C4-2B (cell line): ENCODE data around the gene FREM2.

Source experiments
- CTCF ChIP-seq: fragments of 450-650 bp; conservative IDR thresholded peaks from 2 replicates; pipeline ENCODE4 v1.5.1; 2017; ENCODE audit warnings: mild to moderate bottlenecking
- ZFX ChIP-seq: fragments of 450-650 bp; IDR thresholded peaks from 2 replicates; pipeline ENCODE4 v1.6.1; 2017

DNA sequence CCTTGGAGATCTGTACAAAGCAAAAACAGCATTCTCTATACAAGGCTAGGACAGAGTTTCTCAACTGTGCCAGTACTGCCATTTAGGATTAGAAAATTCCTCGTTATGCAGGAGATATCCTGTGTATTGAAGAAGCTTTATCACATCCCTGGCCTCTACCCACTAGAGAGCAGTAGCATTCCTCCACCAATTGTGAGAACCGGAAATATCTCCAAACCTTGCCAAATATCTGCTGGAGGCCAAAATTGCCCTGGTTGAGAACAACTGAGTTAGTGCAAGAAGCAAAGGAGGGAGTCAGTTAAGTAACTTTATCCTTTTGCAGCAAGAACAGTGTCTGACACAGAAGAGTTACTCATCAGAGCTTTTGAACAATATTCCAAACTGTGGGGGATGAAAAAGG, 16.2 kb upstream of the FREM2 start:
- no peak for TF ChIP-seq CTCF
- no peak for TF ChIP-seq ZFX
